Measurements from ENCODE around the gene LPCAT1. TPM values are rescaled to one million over a fixed set of nuclear protein-coding genes. Genes with fewer than 3 reads are reported as not detected.

Gene LPCAT1
- total and polyA plus RNA-seq, 2 of the 4 experiments (the other 2 are of a cell fraction) = 17.7 to 33.6 TPM

GRCh38 chr5:1526681-1527131 is 2.9 kb upstream of the LPCAT1 start:
- Histone ChIP-seq H2BK120ac (ENCODE audit: low read depth, low read length) (no peak overlapping the region), H3K9ac (ENCODE audit: low read depth, low read length) (no peak overlapping the region), H4K8ac (ENCODE audit: low read depth in 2 of 2, low read length in 2 of 2) (no peak overlapping the region), H4K91ac (ENCODE audit: insufficient read depth, low read depth, low read length) (no peak overlapping the region), H3K9me1 (ENCODE audit: insufficient read depth, low read length) (peaks cover 7% of the 10 kb centered on the region; the same call in 1 of the 2 replicates), H3K4me1 (ENCODE audit: control insufficient read depth, insufficient read depth, low read length) (peaks cover 4% of the 10 kb centered on the region), H3K79me1 (ENCODE audit: low read depth in 1 of 2, low read length in 2 of 2) (peaks cover 0 to 12% of the 10 kb centered on the region in 2 experiments; a peak in 3 of 4 replicates), H2BK20ac (ENCODE audit: low read depth, low read length) (no peak overlapping the region), H2BK5ac (ENCODE audit: low read depth, low read length, poor library complexity, severe bottlenecking) (no peak overlapping the region), H3K4ac (ENCODE audit: low read depth, low read length) (no peak overlapping the region), H3K9me3 (ENCODE audit: control insufficient read depth, insufficient read depth, low read length) (no peaks in the 10 kb centered on the region), H3K18ac (ENCODE audit: low read depth, low read length) (no peak overlapping the region), H3K27me3 (ENCODE audit: control insufficient read depth, insufficient read depth, low read length) (peaks cover 8% of the 10 kb centered on the region), H4K20me1 (ENCODE audit: insufficient read depth, low read length) (peaks cover 12% of the 10 kb centered on the region), H4K5ac (ENCODE audit: low read depth, low read length) (no peak overlapping the region), H3K14ac (replicated peaks; ENCODE audit: low read depth, low read length) (no peak overlapping the region), H3K27ac (ENCODE audit: insufficient read depth, low read length) (no peak overlapping the region), H2AFZ (replicated peaks; ENCODE audit: low read length, poor library complexity) (no peak overlapping the region), H2AK9ac (replicated peaks; ENCODE audit: low read depth, low read length, poor library complexity) (no peak overlapping the region), H3K4me2 (ENCODE audit: low read depth, low read length) (no peak overlapping the region), H3K36me3 (ENCODE audit: control insufficient read depth, insufficient read depth, low read length) (no peaks in the 10 kb centered on the region), H2BK15ac (ENCODE audit: low read depth, low read length) (no peak overlapping the region), H2AK5ac (ENCODE audit: low read depth, low read length) (no peak overlapping the region), H3K23ac (ENCODE audit: low read depth, low read length) (no peak overlapping the region), H3K56ac (ENCODE audit: extremely low read depth, insufficient read depth, low read length) (no peak overlapping the region), H3K4me3 (ENCODE audit: insufficient read depth, low read depth, low read length) (no peak overlapping the region)
- DNase-seq (no peak), ATAC-seq (ENCODE audit: low read depth) (no peak)
- ChIA-PET CTCF (no interaction called here), POLR2A (ENCODE audit: unreplicated experiment) (no interaction called here)
- dilution Hi-C loops (cut with HindIII; ENCODE audit: low sequenced_read_pairs, unreplicated experiment) = no loop called here
- no CpG with 5 or more reads among the region's 9 CpGs for WGBS, 2 experiments (ENCODE audit: extremely low coverage in 2 of 2, insufficient read length in 1 of 2)
- intact Hi-C loops (cut with micrococcal nuclease) = no loop called here
- in situ Hi-C loops (cut with MboI; ENCODE audit: low sequenced_read_pairs) = no loop called here
- TF ChIP-seq POLR2A (IDR thresholded peaks at IDR 0.05; ENCODE audit: low read depth, low read length) (no peak), BHLHE40 (IDR thresholded peaks at IDR 0.05; ENCODE audit: low read depth, low read length) (no peak), RFX5 (IDR thresholded peaks at IDR 0.05; ENCODE audit: low read depth, low read length) (no peak), CEBPB (IDR thresholded peaks at IDR 0.05; ENCODE audit: low read depth, low read length) (no peak), RAD21 (IDR thresholded peaks at IDR 0.05; ENCODE audit: low read length) (no peak), MAFK (IDR thresholded peaks at IDR 0.05; ENCODE audit: low read depth, low read length) (no peak), SMC3 (IDR thresholded peaks at IDR 0.05; ENCODE audit: low read depth, low read length) (no peak), USF2 (IDR thresholded peaks at IDR 0.05; ENCODE audit: low read depth, low read length) (no peak), CHD1 (IDR thresholded peaks at IDR 0.05; ENCODE audit: low read depth, low read length) (no peak), FOS (IDR thresholded peaks at IDR 0.05; ENCODE audit: low read depth, low read length) (no peak), MXI1 (IDR thresholded peaks at IDR 0.05; ENCODE audit: borderline replicate concordance, low read depth, low read length) (no peak), MAZ (IDR thresholded peaks at IDR 0.05; ENCODE audit: borderline replicate concordance, low read depth, low read length) (no peak), NFE2L2 (IDR thresholded peaks at IDR 0.05; ENCODE audit: low read depth, low read length) (no peak)
- TF ChIP-seq, protein P1, sequence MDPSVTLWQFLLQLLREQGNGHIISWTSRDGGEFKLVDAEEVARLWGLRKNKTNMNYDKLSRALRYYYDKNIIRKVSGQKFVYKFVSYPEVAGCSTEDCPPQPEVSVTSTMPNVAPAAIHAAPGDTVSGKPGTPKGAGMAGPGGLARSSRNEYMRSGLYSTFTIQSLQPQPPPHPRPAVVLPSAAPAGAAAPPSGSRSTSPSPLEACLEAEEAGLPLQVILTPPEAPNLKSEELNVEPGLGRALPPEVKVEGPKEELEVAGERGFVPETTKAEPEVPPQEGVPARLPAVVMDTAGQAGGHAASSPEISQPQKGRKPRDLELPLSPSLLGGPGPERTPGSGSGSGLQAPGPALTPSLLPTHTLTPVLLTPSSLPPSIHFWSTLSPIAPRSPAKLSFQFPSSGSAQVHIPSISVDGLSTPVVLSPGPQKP (IDR thresholded peaks at IDR 0.05; ENCODE audit: borderline replicate concordance, low read depth, low read length) = no peak
- BruUV-seq (replicated peaks) = no TSS peak

Measured in IMR-90 (cell line).